ENCODE data around the gene APPL2.

The APPL2 gene

GRCh38 chr12:105275997-105276733, 40.2 kb upstream of the APPL2 start:
- TF ChIP-seq, protein P1, sequence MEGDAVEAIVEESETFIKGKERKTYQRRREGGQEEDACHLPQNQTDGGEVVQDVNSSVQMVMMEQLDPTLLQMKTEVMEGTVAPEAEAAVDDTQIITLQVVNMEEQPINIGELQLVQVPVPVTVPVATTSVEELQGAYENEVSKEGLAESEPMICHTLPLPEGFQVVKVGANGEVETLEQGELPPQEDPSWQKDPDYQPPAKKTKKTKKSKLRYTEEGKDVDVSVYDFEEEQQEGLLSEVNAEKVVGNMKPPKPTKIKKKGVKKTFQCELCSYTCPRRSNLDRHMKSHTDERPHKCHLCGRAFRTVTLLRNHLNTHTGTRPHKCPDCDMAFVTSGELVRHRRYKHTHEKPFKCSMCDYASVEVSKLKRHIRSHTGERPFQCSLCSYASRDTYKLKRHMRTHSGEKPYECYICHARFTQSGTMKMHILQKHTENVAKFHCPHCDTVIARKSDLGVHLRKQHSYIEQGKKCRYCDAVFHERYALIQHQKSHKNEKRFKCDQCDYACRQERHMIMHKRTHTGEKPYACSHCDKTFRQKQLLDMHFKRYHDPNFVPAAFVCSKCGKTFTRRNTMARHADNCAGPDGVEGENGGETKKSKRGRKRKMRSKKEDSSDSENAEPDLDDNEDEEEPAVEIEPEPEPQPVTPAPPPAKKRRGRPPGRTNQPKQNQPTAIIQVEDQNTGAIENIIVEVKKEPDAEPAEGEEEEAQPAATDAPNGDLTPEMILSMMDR (IDR thresholded peaks at IDR 0.05; ENCODE audit: insufficient read depth, low read depth, low read length, missing control alignments), result no peak
- no peak for DNase-seq (ENCODE audit: low read depth)
- H3K4me3 ChIP-seq (ENCODE audit: low read depth, low read length), result no peak overlapping the region

- no peak overlapping the region for H3K4me3 ChIP-seq (ENCODE audit: low read depth, low read length)
- TF ChIP-seq, protein P1 (IDR thresholded peaks at IDR 0.05; ENCODE audit: insufficient read depth, low read depth, low read length, missing control alignments), result no peak
- no peak for DNase-seq (ENCODE audit: low read depth)
Measured at GRCh38 chr12:105274571-105274970, 38.6 kb upstream of the APPL2 start.

DNA sequence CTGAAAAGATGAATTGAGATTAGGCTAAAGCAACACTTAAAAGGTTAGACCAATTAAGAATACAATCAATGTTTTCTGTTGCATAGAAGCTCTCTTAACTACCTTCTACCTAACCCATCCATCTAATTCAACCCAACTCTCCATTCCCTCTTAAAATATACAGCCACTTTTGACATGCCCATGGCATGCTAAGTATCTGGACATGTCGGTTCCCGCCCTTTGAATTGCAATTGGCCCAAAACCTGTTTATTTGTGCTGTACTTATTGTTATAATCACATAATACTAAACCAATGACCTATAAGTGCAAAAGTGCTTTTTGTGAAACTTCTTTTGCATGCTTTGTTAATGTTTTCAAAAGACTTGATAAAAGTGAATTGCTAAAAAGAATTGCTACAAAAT, 37.6 kb upstream of the APPL2 start:
- no peak overlapping the region for H3K4me3 ChIP-seq (ENCODE audit: low read depth, low read length)
- TF ChIP-seq, protein P1 (IDR thresholded peaks at IDR 0.05; ENCODE audit: insufficient read depth, low read depth, low read length, missing control alignments), result no peak
- DNase-seq (ENCODE audit: low read depth), result no peak

DNA sequence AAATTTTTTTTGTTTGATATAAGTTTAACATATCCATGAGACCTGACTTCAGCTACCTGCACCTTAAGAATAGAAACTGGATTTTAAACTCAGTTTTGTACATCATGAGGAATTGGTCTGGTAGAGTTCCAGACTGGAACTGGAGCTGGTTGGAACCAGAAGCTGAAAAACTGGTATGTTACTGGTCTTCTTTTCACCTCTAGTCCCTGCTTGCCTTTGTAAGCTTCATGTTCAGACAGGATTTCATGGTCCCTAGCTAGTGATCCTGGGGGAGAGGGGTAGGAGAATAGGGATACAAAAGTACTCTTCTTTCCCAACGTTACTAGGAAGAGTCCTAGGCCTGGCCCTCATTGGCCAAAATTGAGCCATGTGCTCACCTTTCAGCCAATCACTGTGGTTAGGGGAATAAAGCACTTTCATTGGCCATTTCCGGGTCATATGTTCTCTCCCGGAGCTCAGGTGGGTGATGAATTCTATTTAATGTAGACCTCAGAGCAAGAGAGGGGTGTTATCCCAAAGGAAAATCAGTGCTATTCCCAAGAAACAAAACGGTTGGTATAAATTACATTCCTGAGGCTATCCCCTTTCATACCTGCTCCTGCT, 36.9 kb upstream of the APPL2 start:
- H3K4me3 ChIP-seq (ENCODE audit: low read depth, low read length), result no peak overlapping the region
- no peak for DNase-seq (ENCODE audit: low read depth)
- TF ChIP-seq, protein P1 (IDR thresholded peaks at IDR 0.05; ENCODE audit: insufficient read depth, low read depth, low read length, missing control alignments), result no peak

DNA sequence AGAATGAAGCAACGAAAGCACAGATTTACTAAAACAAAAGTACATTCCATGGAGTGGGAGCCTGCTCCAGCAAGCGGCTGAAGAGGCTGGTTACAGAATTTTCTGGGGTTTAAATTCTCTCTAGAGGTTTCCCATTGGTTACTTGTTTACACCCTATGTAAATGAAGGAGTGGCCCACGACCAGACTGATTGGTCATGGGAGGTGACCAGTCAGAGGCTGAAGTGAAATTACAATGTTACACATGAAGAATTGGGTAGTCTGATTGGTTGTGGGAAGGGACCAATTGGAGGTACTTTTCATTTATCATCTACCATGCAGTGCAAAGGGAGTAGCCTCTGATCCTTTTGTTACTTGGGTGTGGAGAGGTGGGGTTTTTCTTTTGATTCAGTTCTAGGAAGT, 36.2 kb upstream of the APPL2 start:
- TF ChIP-seq, protein P1 (IDR thresholded peaks at IDR 0.05; ENCODE audit: insufficient read depth, low read depth, low read length, missing control alignments), result no peak
- DNase-seq (ENCODE audit: low read depth), result no peak
- no peak overlapping the region for H3K4me3 ChIP-seq (ENCODE audit: low read depth, low read length)

GRCh38 chr12:105271364-105271763, 35.4 kb upstream of the APPL2 start:
- DNase-seq (ENCODE audit: low read depth), result no peak
- H3K4me3 ChIP-seq (ENCODE audit: low read depth, low read length), result no peak overlapping the region
- TF ChIP-seq, protein P1 (IDR thresholded peaks at IDR 0.05; ENCODE audit: insufficient read depth, low read depth, low read length, missing control alignments), result no peak

Measured in GM12865 (cell line).